Endothelial cell of umbilical vein (primary cell): ENCODE data around the gene IGF2BP1.

Source experiments
- EZH2 ChIP-seq: IDR thresholded peaks from 2 replicates; pipeline ENCODE4 v1.6.1; 2012; ENCODE audit warnings: borderline replicate concordance, low read depth, mild to moderate bottlenecking, moderate library complexity, low read length, inconsistent platforms; ENCODE audit not compliant: severe bottlenecking
- GATA2 ChIP-seq: IDR thresholded peaks from 2 replicates; pipeline ENCODE4 v1.7.0; 2011; ENCODE audit warnings: low read depth, mild to moderate bottlenecking, moderate library complexity, mixed read lengths, low read length; ENCODE audit not compliant: insufficient read length, insufficient read depth
- MYC ChIP-seq: IDR thresholded peaks from one replicate; pipeline ENCODE4 v1.6.1; 2011; ENCODE audit warnings: mild to moderate bottlenecking, low read depth, low read length
- TF ChIP-seq, protein P1 (sequence below), 2 donors: IDR thresholded peaks; 1 replicate in 1 of 2; 2 replicates in 1 of 2; pipeline ENCODE4 v1.5.1; 2011; ENCODE audit warnings: low read length in 2 of 2, mild to moderate bottlenecking in 2 of 2, moderate library complexity in 2 of 2, control low read depth in 1 of 2, inconsistent platforms in 1 of 2, low read depth in 1 of 2; ENCODE audit not compliant: insufficient read depth in 1 of 2; ENCODE audit errors: extremely low read depth in 1 of 2

DNA sequence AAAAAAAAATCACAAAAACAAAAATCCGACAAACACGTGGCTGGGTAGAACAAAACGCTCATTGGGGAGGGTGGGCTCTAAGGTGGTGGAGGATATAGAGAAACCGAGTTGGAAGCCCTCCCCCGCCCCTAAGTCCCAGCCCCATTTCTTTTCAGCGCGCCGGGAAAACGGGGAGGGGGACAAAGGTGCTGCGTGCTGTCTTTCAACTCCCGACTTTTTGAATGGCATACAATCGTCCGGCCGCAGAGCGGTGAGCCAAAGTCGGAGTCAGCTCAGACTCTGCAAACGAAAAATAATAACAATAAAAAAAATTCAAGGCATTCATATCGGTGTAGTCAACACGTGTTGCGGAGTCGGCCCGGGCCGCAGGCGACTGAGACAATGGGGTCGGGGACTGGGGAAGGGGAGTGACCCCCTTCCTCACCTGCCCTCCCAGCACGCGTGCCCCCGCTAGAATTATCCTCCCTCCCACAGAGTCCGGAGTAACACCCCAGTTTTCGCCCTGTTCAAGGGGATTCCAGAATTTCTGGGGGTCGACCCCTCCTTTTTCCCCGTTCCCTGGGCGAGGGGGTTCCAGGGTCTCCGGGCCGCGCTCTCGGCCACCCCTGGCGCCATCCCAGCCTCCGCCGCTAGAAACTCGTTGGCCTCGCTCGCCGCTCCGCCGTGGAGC, 1.7 kb upstream of the IGF2BP1 start:
- TF ChIP-seq MYC (no peak), EZH2 (no peak), GATA2 (no peak)
- TF ChIP-seq, protein P1, sequence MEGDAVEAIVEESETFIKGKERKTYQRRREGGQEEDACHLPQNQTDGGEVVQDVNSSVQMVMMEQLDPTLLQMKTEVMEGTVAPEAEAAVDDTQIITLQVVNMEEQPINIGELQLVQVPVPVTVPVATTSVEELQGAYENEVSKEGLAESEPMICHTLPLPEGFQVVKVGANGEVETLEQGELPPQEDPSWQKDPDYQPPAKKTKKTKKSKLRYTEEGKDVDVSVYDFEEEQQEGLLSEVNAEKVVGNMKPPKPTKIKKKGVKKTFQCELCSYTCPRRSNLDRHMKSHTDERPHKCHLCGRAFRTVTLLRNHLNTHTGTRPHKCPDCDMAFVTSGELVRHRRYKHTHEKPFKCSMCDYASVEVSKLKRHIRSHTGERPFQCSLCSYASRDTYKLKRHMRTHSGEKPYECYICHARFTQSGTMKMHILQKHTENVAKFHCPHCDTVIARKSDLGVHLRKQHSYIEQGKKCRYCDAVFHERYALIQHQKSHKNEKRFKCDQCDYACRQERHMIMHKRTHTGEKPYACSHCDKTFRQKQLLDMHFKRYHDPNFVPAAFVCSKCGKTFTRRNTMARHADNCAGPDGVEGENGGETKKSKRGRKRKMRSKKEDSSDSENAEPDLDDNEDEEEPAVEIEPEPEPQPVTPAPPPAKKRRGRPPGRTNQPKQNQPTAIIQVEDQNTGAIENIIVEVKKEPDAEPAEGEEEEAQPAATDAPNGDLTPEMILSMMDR (IDR thresholded peaks at IDR 0.05; ENCODE audit: extremely low read depth in 1 of 2, insufficient read depth in 1 of 2, low read depth in 1 of 2, low read length in 2 of 2) = no peak
